Neuronal stem cell (in vitro differentiated cells): Measurements from ENCODE around the gene C11orf21. TPM values are rescaled to one million over a fixed set of nuclear protein-coding genes. Genes with fewer than 3 reads are reported as not detected.

Experiments used
- small RNA-seq: library from polyadenylated mRNA; stranded (forward); fragments of <200 nt; extraction: miRNeasy Mini kit (QIAGEN cat#:217004); gene quantifications from one replicate; pipeline ENCODE3, GENCODE V24; 2013; ENCODE audit not compliant: insufficient read depth

C11orf21 gene

Small RNAs within 50 kb of the gene (small RNA-seq; reads per million reads assigned to genes)
- not detected for gene RNU6-878P
